Right atrium auricular region (tissue), 2 donors: ENCODE measurements around the gene KIAA0825. TPM values are rescaled to one million over a fixed set of nuclear protein-coding genes. Genes with fewer than 3 reads are reported as not detected.

Experiments used
- DNase-seq: peaks from one replicate; pipeline ENCODE4 v3.0.0-alpha.2; 2019; ENCODE audit warnings: low spot score
- H3K27ac ChIP-seq, 2 donors: fragments of 200-600 bp; sonication (generic); 1 replicate in 1 of 2; 2 replicates in 1 of 2; pipeline ENCODE4 v1.5.1; 2016 to 2019
- H3K27me3 ChIP-seq, 2 donors: fragments of 200-600 bp; sonication (generic); one replicate each; pipeline versions ENCODE4 v1.5.1 to v1.6.0; 2017 to 2019
- H3K36me3 ChIP-seq: fragments of 200-600 bp; sonication (generic); one replicate; pipeline ENCODE4 v1.5.1; 2016
- H3K4me1 ChIP-seq, 2 donors: fragments of 200-600 bp; sonication (generic); one replicate each; pipeline versions ENCODE4 v1.5.1 to v1.6.0; 2017 to 2019
- H3K4me3 ChIP-seq, 2 donors: fragments of 200-600 bp; sonication (generic); 1 replicate in 1 of 2; 2 replicates in 1 of 2; pipeline ENCODE4 v1.5.1; 2017 to 2019; ENCODE audit warnings: mild to moderate bottlenecking in 1 of 2, moderate library complexity in 1 of 2
- H3K9me3 ChIP-seq, 2 donors: fragments of 200-600 bp; sonication (generic); one replicate each; pipeline ENCODE4 v1.5.1; 2019
- total RNA-seq, 2 donors: library from RNA; depleted of rRNA; stranded (reverse); fragments of >200 nt; gene quantifications; one replicate each; pipeline ENCODE4 v1.1.0, GENCODE V29; 2016
- TF ChIP-seq, protein P1 (sequence below), 2 donors: fragments of 200-600 bp; sonication (generic); IDR thresholded peaks; one replicate each; pipeline ENCODE4 v1.5.1; 2019; ENCODE audit warnings: antibody characterized with exemption in 2 of 2

KIAA0825 gene
- total RNA-seq, 2 donors from 2014 or later = 2.4 to 4.3 TPM

DNA sequence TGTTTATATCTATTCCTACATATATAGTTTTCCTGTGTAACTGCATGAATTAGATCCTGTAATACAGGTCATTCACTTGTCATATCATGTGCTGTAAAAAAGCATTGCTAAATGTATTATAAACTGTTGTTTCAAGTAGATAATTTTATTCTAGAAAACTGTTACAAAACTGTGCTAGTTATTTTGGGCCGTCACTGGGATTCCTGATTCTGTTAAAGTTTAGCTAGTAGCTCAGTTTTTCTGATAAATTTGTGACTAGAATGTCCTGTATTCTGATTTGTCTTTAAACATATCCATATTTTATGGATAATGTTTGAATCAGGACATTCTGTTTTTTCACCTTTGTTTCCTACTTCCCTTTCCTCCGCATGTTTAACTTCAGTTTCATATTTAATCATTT, 5.5 kb upstream of the KIAA0825 start:
- TF ChIP-seq, protein P1, sequence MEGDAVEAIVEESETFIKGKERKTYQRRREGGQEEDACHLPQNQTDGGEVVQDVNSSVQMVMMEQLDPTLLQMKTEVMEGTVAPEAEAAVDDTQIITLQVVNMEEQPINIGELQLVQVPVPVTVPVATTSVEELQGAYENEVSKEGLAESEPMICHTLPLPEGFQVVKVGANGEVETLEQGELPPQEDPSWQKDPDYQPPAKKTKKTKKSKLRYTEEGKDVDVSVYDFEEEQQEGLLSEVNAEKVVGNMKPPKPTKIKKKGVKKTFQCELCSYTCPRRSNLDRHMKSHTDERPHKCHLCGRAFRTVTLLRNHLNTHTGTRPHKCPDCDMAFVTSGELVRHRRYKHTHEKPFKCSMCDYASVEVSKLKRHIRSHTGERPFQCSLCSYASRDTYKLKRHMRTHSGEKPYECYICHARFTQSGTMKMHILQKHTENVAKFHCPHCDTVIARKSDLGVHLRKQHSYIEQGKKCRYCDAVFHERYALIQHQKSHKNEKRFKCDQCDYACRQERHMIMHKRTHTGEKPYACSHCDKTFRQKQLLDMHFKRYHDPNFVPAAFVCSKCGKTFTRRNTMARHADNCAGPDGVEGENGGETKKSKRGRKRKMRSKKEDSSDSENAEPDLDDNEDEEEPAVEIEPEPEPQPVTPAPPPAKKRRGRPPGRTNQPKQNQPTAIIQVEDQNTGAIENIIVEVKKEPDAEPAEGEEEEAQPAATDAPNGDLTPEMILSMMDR (IDR thresholded peaks at IDR 0.05) = no peak
- DNase-seq = no peak
- Histone ChIP-seq H3K36me3 (no peaks in the 10 kb centered on the region), H3K9me3 (no peaks in the 10 kb centered on the region), H3K27me3 (no peaks in the 10 kb centered on the region), H3K4me1 (peaks cover 0 to 19% of the 10 kb centered on the region in 2 donors), H3K27ac (no peak overlapping the region), H3K4me3 (no peak overlapping the region)

DNA sequence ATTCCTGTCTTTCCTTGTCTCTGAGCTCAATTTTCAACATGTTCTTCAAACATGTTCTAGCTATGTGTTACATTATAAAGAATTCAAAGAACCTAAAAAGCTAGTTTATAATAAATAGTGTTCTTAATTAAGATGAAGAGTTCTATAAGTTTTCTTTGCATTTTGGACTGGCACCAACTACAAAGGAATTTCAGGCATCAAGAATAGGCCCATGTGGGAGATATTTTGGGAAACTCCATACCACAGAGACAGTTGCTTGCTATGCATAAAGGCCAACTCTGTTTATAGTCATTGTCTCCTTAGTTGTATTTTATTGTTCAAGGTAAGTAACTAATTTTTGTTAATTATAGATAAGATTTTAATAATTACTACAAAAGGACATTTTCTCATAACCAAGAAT, 4.6 kb upstream of the KIAA0825 start:
- no peak for DNase-seq
- Histone ChIP-seq H3K36me3 (no peaks in the 10 kb centered on the region), H3K27me3 (no peaks in the 10 kb centered on the region), H3K4me3 (no peak overlapping the region), H3K27ac (peak overlapping the region in 1 of 2 donors; percentile 33), H3K9me3 (no peaks in the 10 kb centered on the region), H3K4me1 (peaks cover 0 to 19% of the 10 kb centered on the region in 2 donors)
- TF ChIP-seq, protein P1 (IDR thresholded peaks at IDR 0.05) = no peak

DNA sequence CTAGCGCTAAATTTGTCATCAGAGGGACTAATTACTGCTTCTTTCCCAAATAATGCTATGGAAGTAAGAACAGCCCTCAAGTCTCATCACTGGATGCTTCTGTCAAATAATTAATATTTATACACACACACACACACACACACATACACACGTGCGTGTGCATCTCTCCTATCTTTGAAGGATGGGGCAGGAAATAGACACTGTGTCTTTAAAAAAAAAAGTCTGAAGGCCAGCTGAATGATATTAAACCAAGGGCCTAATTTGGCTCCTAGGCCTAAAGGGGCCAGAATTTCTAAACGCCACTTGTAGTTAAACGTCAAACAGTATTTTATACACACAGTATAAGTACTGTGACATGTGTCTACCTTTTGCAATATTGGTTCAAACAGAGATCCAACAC, 3.4 kb upstream of the KIAA0825 start:
- no peaks in the 10 kb centered on the region for H3K9me3 ChIP-seq
- peak overlapping the region in 1 of 2 donors; percentile 50 for H3K27ac ChIP-seq
- no peaks in the 10 kb centered on the region for H3K27me3 ChIP-seq
- no peak overlapping the region for H3K4me3 ChIP-seq
- peaks cover 0 to 28% of the 10 kb centered on the region in 2 donors for H3K4me1 ChIP-seq
- DNase-seq = no peak
- TF ChIP-seq, protein P1 (IDR thresholded peaks at IDR 0.05) = no peak
- H3K36me3 ChIP-seq = no peaks in the 10 kb centered on the region

DNA sequence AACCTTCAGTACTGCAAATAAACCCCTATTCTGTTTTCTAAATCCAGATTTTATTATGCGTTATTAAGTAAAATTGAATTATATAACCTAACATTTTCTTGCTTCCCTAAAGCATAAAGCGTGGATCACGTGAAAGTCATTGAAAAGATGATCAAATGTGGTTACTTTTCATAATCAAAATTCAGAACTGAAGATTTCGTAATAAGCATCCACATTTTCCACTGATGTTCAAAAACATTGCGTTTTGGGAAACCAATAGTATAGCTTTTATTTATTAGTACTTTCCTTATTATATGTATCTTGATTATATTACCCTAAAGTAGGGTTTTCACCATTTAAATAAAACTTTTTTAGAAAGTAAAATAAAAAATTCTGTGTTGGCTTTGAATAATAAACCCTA, 1.9 kb upstream of the KIAA0825 start:
- Histone ChIP-seq H3K27me3 (no peaks in the 10 kb centered on the region), H3K27ac (no peak overlapping the region), H3K9me3 (no peaks in the 10 kb centered on the region), H3K4me3 (no peak overlapping the region), H3K36me3 (no peaks in the 10 kb centered on the region), H3K4me1 (peaks cover 0 to 30% of the 10 kb centered on the region in 2 donors)
- TF ChIP-seq, protein P1 (IDR thresholded peaks at IDR 0.05) = no peak
- DNase-seq = no peak

DNA sequence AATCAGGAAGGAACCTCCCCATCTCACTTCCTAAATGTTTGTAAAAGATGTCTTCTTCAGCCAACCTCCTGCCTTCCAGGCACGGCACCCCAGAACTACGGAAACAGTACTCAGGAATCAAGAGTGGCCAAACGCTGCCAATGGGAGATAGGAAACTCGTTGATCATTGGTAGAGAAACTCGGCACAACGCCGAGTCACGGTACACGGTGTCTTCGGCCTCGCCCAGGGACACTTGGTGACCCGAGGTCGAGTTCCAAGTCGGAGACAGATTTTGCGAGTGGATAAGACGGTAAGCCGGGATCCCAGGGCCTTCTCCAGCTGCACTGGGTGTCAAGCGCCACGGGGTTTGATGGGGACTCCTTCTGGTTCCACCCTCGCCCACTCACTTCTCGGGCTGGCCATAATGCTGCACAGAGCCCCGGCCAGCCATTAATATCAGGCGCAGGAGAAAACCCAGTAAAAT, 343 bp downstream of the KIAA0825 start:
- H3K36me3 ChIP-seq = no peaks in the 10 kb centered on the region
- peaks cover 0 to 24% of the 10 kb centered on the region in 2 donors for H3K4me1 ChIP-seq
- peak overlapping the region; percentile 65 to 85 for H3K27ac ChIP-seq
- peak overlapping the region; percentile 79 to 80 for H3K4me3 ChIP-seq
- no peaks in the 10 kb centered on the region for H3K27me3 ChIP-seq
- DNase-seq = peak; percentile 78
- TF ChIP-seq, protein P1 (IDR thresholded peaks at IDR 0.05) = no peak
- H3K9me3 ChIP-seq = no peaks in the 10 kb centered on the region

DNA sequence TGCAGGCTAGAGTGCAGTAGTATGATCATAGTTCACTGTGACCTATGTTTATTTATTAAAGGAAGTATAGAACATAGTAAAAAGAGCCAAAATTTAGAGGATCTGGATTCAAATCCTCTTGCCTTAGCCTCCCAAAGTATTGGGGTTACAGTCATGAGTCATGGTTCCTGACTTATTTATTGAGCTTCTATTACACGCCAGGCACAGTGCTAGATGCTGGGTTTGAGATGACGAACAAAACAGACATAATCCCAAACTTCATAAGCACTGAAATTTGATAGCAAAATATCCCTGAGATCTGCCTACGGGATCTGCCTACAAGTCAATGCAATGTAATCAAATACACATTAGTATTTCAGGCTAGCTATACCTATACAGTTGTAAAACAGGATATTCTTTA, 2.5 kb downstream of the KIAA0825 start:
- Histone ChIP-seq H3K4me1 (peaks cover 0 to 24% of the 10 kb centered on the region in 2 donors), H3K9me3 (no peaks in the 10 kb centered on the region), H3K4me3 (no peak overlapping the region), H3K36me3 (no peaks in the 10 kb centered on the region), H3K27ac (no peak overlapping the region), H3K27me3 (no peaks in the 10 kb centered on the region)
- no peak for DNase-seq
- TF ChIP-seq, protein P1 (IDR thresholded peaks at IDR 0.05) = no peak
